Lung (tissue), 12 donors: ENCODE results near the gene SEPTIN14. TPM values are rescaled to one million over a fixed set of nuclear protein-coding genes. Genes with fewer than 3 reads are reported as not detected.
"Not testable (repeated sequence)": the region's sequence is repeated elsewhere in the genome, so short reads cannot be mapped to it uniquely, and the experiment has no call there.

ENCODE experiments used
- ATAC-seq: fragments of 200-7000 bp; cut with Tn5 transposase; one replicate; pipeline ENCODE4 v1.9.1; 2020; ENCODE audit warnings: moderate number of reproducible peaks; ENCODE audit not compliant: insufficient read depth, low FRiP score
- DNase-seq, 3 donors: peaks; one replicate each; pipeline ENCODE4 v3.0.0-alpha.2; 2013 to 2017
- H3K27ac ChIP-seq, 2 donors: one replicate each; pipeline ENCODE4 v1.5.1; 2013; ENCODE audit warnings: mild to moderate bottlenecking in 2 of 2, moderate library complexity in 2 of 2, control low read depth in 1 of 2, inconsistent platforms in 1 of 2, low read depth in 1 of 2, low read length in 1 of 2
- H3K27me3 ChIP-seq, 3 donors: one replicate each; pipeline ENCODE4 v1.5.1; 2013; ENCODE audit warnings: low read length in 2 of 3; ENCODE audit not compliant: control insufficient read depth in 3 of 3, insufficient read depth in 3 of 3
- H3K36me3 ChIP-seq, 4 donors: one replicate each; pipeline ENCODE4 v1.5.1; 2013; ENCODE audit warnings: low read length in 4 of 4, mild to moderate bottlenecking in 1 of 4, moderate library complexity in 1 of 4; ENCODE audit not compliant: control insufficient read depth in 4 of 4, insufficient read depth in 4 of 4
- H3K4me1 ChIP-seq, 5 donors: one replicate each; pipeline ENCODE4 v1.5.1; 2013; ENCODE audit warnings: low read length in 5 of 5, mild to moderate bottlenecking in 2 of 5, moderate library complexity in 1 of 5; ENCODE audit not compliant: control insufficient read depth in 5 of 5, insufficient read depth in 5 of 5
- H3K4me3 ChIP-seq: one replicate; pipeline ENCODE4 v1.5.1; 2013; ENCODE audit warnings: mild to moderate bottlenecking, control low read depth, moderate library complexity
- H3K9ac ChIP-seq, 2 donors: one replicate each; pipeline ENCODE4 v1.5.1; 2013; ENCODE audit warnings: low read length in 2 of 2, control low read depth in 1 of 2; ENCODE audit not compliant: insufficient read depth in 1 of 2
- H3K9me3 ChIP-seq, 4 donors: one replicate each; pipeline ENCODE4 v1.5.1; 2013; ENCODE audit warnings: low read length in 3 of 4, mild to moderate bottlenecking in 1 of 4, moderate library complexity in 1 of 4; ENCODE audit not compliant: control insufficient read depth in 4 of 4, insufficient read depth in 3 of 4
- CTCF ChIP-seq: IDR thresholded peaks from 2 replicates; pipeline ENCODE4 v1.5.1; 2012; ENCODE audit warnings: mild to moderate bottlenecking; ENCODE audit errors: control extremely low read depth, extremely low read depth
- WGBS, 2 donors: extraction: QIAGEN DNeasy Blood & Tissue Kit; methylation state at CpG; one replicate each; pipeline ENCODE4 v1.1.7; 2013; 5-methylcytosine and 5-hydroxymethylcytosine counted together
- polyA plus RNA-seq, 2 donors: library from polyadenylated mRNA; stranded (reverse); fragments of 200-250 nt; gene quantifications; one replicate each; pipeline ENCODE4 v1.2.1, GENCODE V29; 2013
- total RNA-seq, 2 donors: library from RNA; depleted of rRNA in 1 of 2; stranded (reverse); fragments of >200 nt in 1 of 2; gene quantifications; one replicate each; pipeline ENCODE4 v1.2.1, GENCODE V29; 2014 to 2021
- donor health status: control.
- donor health status: control.
- donor health status: Bipolar disorder and iron deficiency.
- donor health status: healthy.
- donor health status: DM: yes; HTN: yes; CAD: no.

SEPTIN14 gene
- total and polyA plus RNA-seq, 4 donors = not detected

GRCh38 chr7:55871932-55872485, 9.5 kb upstream of the SEPTIN14 start:
- no peak for TF ChIP-seq CTCF
- H3K4me1 ChIP-seq = no peaks in the 10 kb centered on the region
- H3K4me3 ChIP-seq = no peak overlapping the region
- DNase-seq = no peak
- no peak for ATAC-seq
- no peaks in the 10 kb centered on the region for H3K27me3 ChIP-seq
- no peak overlapping the region for H3K9ac ChIP-seq
- WGBS, 2 donors = 88 to 93% methylated on average over 8 of the region's 8 CpGs
- H3K9me3 ChIP-seq = no peaks in the 10 kb centered on the region
- no peaks in the 10 kb centered on the region for H3K36me3 ChIP-seq
- H3K27ac ChIP-seq = no peak overlapping the region

- not testable (repeated sequence) for H3K9me3 ChIP-seq, H3K36me3 ChIP-seq, H3K27ac ChIP-seq, H3K27me3 ChIP-seq, H3K4me1 ChIP-seq, DNase-seq, H3K4me3 ChIP-seq, ATAC-seq, H3K9ac ChIP-seq
- 75 to 78% methylated on average over 6 of the region's 7 CpGs for WGBS, 2 donors
Observed at GRCh38 chr7:55868989-55869388, 6.4 kb upstream of the SEPTIN14 start.

- not testable (repeated sequence) for H3K9me3 ChIP-seq, H3K27ac ChIP-seq, DNase-seq, H3K4me3 ChIP-seq, H3K36me3 ChIP-seq, H3K27me3 ChIP-seq, ATAC-seq, H3K9ac ChIP-seq, H3K4me1 ChIP-seq
- 71 to 75% methylated on average over 1 of the region's 1 CpG for WGBS, 2 donors
Observed at GRCh38 chr7:55845164-55845563, 17.4 kb downstream of the SEPTIN14 start.

GRCh38 chr7:55838595-55838994, 24.0 kb downstream of the SEPTIN14 start:
- Histone ChIP-seq H3K36me3 (no peaks in the 10 kb centered on the region), H3K9ac (no peak overlapping the region), H3K27ac (no peak overlapping the region), H3K9me3 (no peaks in the 10 kb centered on the region), H3K27me3 (no peaks in the 10 kb centered on the region), H3K4me1 (no peaks in the 10 kb centered on the region), H3K4me3 (no peak overlapping the region)
- TF ChIP-seq CTCF = no peak
- DNase-seq = no peak
- 94 to 96% methylated on average over 4 of the region's 4 CpGs for WGBS, 2 donors
- no peak for ATAC-seq
